Activated CD8-positive, alpha-beta memory T cell treated with anti-CD3 and anti-CD28 coated beads, Interleukin-2, amount 50 U/mL, for 1 hour (primary cell): ENCODE data around the gene CHD2.
"Not testable (repeated sequence)": the region's sequence is repeated elsewhere in the genome, so short reads cannot be mapped to it uniquely, and the experiment has no call there.

Source experiments
- DNase-seq: peaks from one replicate; pipeline ENCODE4 v3.0.0-alpha.2; 2020; ENCODE audit errors: extremely low read depth

The CHD2 gene

GRCh38 chr15:93049914-93050578, 149.9 kb downstream of the CHD2 start:
- no peak for DNase-seq

- no peak for DNase-seq
Observed at GRCh38 chr15:93050648-93051047, 150.5 kb downstream of the CHD2 start.

GRCh38 chr15:93051236-93052089, 151.3 kb downstream of the CHD2 start:
- no peak for DNase-seq

GRCh38 chr15:93052090-93052879, 152.2 kb downstream of the CHD2 start:
- DNase-seq, result no peak

- no peak for DNase-seq
Observed at GRCh38 chr15:93055211-93055610, 155.1 kb downstream of the CHD2 start.

- DNase-seq, result no peak
Observed at GRCh38 chr15:93056836-93057235, 156.7 kb downstream of the CHD2 start.

- DNase-seq, result no peak
Observed at GRCh38 chr15:93057618-93058017, 157.5 kb downstream of the CHD2 start.

GRCh38 chr15:93058128-93058527, 158.0 kb downstream of the CHD2 start:
- DNase-seq, result no peak

GRCh38 chr15:93058904-93059427, 158.8 kb downstream of the CHD2 start:
- no peak for DNase-seq

- DNase-seq, result no peak
Observed at GRCh38 chr15:93059442-93059841, 159.3 kb downstream of the CHD2 start.

GRCh38 chr15:93060336-93061248, 160.5 kb downstream of the CHD2 start:
- DNase-seq, result no peak

- DNase-seq, result not testable (repeated sequence)
Observed at GRCh38 chr15:93062628-93063261, 162.6 kb downstream of the CHD2 start.

GRCh38 chr15:93063262-93063671, 163.1 kb downstream of the CHD2 start:
- no peak for DNase-seq

GRCh38 chr15:93063796-93064690, 163.9 kb downstream of the CHD2 start:
- DNase-seq, result no peak

GRCh38 chr15:93065641-93066045, 165.5 kb downstream of the CHD2 start:
- no peak for DNase-seq

- DNase-seq, result no peak
Observed at GRCh38 chr15:93066224-93066681, 166.1 kb downstream of the CHD2 start.

- no peak for DNase-seq
Observed at GRCh38 chr15:93066834-93067648, 166.9 kb downstream of the CHD2 start.

- no peak for DNase-seq
Observed at GRCh38 chr15:93067649-93068085, 167.5 kb downstream of the CHD2 start.
